Sigmoid colon (tissue), 4 donors: Measurements from ENCODE around the gene CAGE1.

Experiments used
- EP300 ChIP-seq, 4 donors: sonication (generic); formaldehyde crosslinking; IDR thresholded peaks; one replicate each; pipeline ENCODE4 v1.6.1; 2017; ENCODE audit warnings: antibody characterized with exemption in 4 of 4
- POLR2A ChIP-seq, 2 donors: fragments of 450-650 bp; IDR thresholded peaks; one replicate each; pipeline ENCODE4 v1.6.1; 2016; ENCODE audit warnings: antibody characterized with exemption in 2 of 2, mild to moderate bottlenecking in 2 of 2, moderate library complexity in 2 of 2
- POLR2AphosphoS5 ChIP-seq, 4 donors: sonication (generic); formaldehyde crosslinking; IDR thresholded peaks; one replicate each; pipeline ENCODE4 v1.6.1; 2017; ENCODE audit warnings: antibody characterized with exemption in 4 of 4
- TF ChIP-seq, protein P1 (sequence below), 4 experiments: fragments of 450-650 bp in 3 of 4; fragments of 200-600 bp in 1 of 4; IDR thresholded peaks; one replicate each; pipeline ENCODE4 v1.5.1; 2016 to 2019; ENCODE audit warnings: antibody characterized with exemption in 4 of 4, mild to moderate bottlenecking in 3 of 4, moderate library complexity in 2 of 4

DNA sequence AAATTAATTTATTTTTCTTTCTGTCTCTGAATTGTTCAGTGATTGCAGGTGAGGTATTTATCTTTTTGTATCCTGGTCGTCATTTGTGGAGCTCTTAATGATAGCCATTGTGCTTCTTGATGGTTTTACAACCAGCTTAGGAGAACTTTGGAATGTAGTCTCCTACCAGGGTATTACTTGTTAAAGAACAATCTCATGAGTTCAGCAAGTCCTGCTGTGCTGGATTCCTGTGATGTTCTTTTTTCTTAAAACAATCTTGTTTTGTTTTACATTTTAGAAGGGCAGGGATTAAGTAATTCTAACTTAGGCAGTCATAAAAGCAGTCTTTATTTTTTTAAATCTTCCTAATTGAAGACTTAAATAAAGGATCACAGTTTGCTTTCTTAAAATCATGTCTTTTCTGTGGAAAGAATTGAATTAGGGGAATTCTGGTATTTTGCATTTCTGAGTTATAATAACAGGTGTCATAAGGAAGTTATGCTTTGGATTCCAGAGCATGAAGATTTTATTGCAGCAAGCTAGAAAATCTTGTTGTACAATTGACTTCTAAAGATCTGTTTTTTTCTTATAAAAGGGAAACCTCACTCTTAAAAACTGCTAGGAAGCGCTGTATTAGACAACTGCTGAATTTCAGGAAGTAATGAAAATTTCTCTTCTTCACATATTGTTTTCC lies 23.7 kb upstream of the CAGE1 start:
- TF ChIP-seq, protein P1, sequence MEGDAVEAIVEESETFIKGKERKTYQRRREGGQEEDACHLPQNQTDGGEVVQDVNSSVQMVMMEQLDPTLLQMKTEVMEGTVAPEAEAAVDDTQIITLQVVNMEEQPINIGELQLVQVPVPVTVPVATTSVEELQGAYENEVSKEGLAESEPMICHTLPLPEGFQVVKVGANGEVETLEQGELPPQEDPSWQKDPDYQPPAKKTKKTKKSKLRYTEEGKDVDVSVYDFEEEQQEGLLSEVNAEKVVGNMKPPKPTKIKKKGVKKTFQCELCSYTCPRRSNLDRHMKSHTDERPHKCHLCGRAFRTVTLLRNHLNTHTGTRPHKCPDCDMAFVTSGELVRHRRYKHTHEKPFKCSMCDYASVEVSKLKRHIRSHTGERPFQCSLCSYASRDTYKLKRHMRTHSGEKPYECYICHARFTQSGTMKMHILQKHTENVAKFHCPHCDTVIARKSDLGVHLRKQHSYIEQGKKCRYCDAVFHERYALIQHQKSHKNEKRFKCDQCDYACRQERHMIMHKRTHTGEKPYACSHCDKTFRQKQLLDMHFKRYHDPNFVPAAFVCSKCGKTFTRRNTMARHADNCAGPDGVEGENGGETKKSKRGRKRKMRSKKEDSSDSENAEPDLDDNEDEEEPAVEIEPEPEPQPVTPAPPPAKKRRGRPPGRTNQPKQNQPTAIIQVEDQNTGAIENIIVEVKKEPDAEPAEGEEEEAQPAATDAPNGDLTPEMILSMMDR (IDR thresholded peaks at IDR 0.05) = no peak
- TF ChIP-seq POLR2A (IDR thresholded peaks at IDR 0.05) = no peak
- no peak for TF ChIP-seq EP300 (IDR thresholded peaks at IDR 0.05)
- no peak for TF ChIP-seq POLR2AphosphoS5 (IDR thresholded peaks at IDR 0.05)
